Adrenal gland (tissue), 19 donors: ENCODE measurements around the gene THNSL1. TPM values are rescaled to one million over a fixed set of nuclear protein-coding genes. Genes with fewer than 3 reads are reported as not detected.
"Not testable (repeated sequence)": the region's sequence is repeated elsewhere in the genome, so short reads cannot be mapped to it uniquely, and the experiment has no call there.

Experiments used
- DNase-seq, 7 donors: peaks; one replicate each; pipeline ENCODE4 v3.0.0-alpha.2; 2019 to 2020
- H3K27ac ChIP-seq, 5 donors: fragments of 200-600 bp; sonication (generic) in 4 of 5; 1 replicate in 3 of 5; 2 replicates in 2 of 5; pipeline versions ENCODE4 v1.5.1 to v1.8.0; 2016 to 2020; ENCODE audit warnings: mild to moderate bottlenecking in 1 of 5
- H3K27me3 ChIP-seq: fragments of 200-600 bp; 2 replicates; pipeline ENCODE4 v1.8.0; 2021
- H3K36me3 ChIP-seq, 2 donors: fragments of 200-600 bp; replicated peaks in 1 of 2; 1 replicate in 1 of 2; 2 replicates in 1 of 2; pipeline versions ENCODE4 v1.5.1 to v1.8.0; 2018 to 2022
- H3K4me1 ChIP-seq, 2 donors: fragments of 200-600 bp; replicated peaks in 1 of 2; 1 replicate in 1 of 2; 2 replicates in 1 of 2; pipeline versions ENCODE4 v1.5.1 to v1.8.0; 2018 to 2021
- H3K4me3 ChIP-seq, 4 donors: fragments of 200-600 bp; sonication (generic) in 3 of 4; one replicate each; pipeline ENCODE4 v1.5.1; 2016 to 2018
- H3K9me3 ChIP-seq, 3 donors: fragments of 200-600 bp; sonication (generic) in 1 of 3; replicated peaks in 1 of 3; 1 replicate in 2 of 3; 2 replicates in 1 of 3; pipeline versions ENCODE4 v1.5.1 to v1.8.0; 2016 to 2021
- POLR2A ChIP-seq, 2 donors: fragments of 450-650 bp; IDR thresholded peaks; one replicate each; pipeline ENCODE4 v1.6.1; 2017; ENCODE audit warnings: antibody characterized with exemption in 2 of 2, mild to moderate bottlenecking in 2 of 2, moderate library complexity in 1 of 2
- WGBS, 4 donors: extraction: QIAGEN DNeasy Blood & Tissue Kit in 2 of 4; methylation state at CpG; one replicate each; pipeline versions ENCODE4 v1.1.5 to v1.1.7; 2013 to 2017; 5-methylcytosine and 5-hydroxymethylcytosine counted together
- intact Hi-C, 2 donors: fragments of 100-400 bp; cut with DNase I; formaldehyde crosslinking; loops; one replicate each; pipeline versions ENCODE4 v1.14.1 to v1.15.0; 2022 to 2023
- long read RNA-seq, 10 donors: library from polyadenylated mRNA in 3 of 10; unstranded in 2 of 10; stranded (forward) in 1 of 10; transcript quantifications; one replicate each; pipeline ENCODE4 v2.0.0 and lab custom pipeline, GENCODE V29; 2021 to 2026
- polyA plus RNA-seq, 3 donors: library from polyadenylated mRNA; stranded (reverse); fragments of 200-250 nt in 2 of 3; fragments of 350-450 nt in 1 of 3; fragmentation: Illumina TruSeq in 1 of 3; extraction: RNeasy Lipid Tissue Mini Kit (QIAGEN cat#74804) in 1 of 3; gene quantifications; one replicate each; pipeline ENCODE4 v1.2.3, GENCODE V29; 2013 to 2014
- total RNA-seq, 9 donors: library from RNA; depleted of rRNA in 4 of 9; stranded (reverse); fragments of >200 nt in 4 of 9; fragments of 120-200 nt in 1 of 9; fragmentation: NEBNext Ultra II Directional in 1 of 9; extraction: Animal tissue kit (Norgen Biotek cat#: 25700) in 1 of 9; gene quantifications; one replicate each; pipeline versions ENCODE4 v1.1.0 to v1.2.4, GENCODE V29; 2013 to 2023
- TF ChIP-seq, protein P1 (sequence below), 6 experiments: fragments of 450-650 bp in 4 of 6; fragments of 200-600 bp in 2 of 6; sonication (generic) in 1 of 6; IDR thresholded peaks; 1 replicate in 5 of 6; 2 replicates in 1 of 6; pipeline versions ENCODE4 v1.5.1 to v1.8.0; 2016 to 2021; ENCODE audit warnings: antibody characterized with exemption in 6 of 6, mild to moderate bottlenecking in 2 of 6, moderate library complexity in 1 of 6
- donor health status: healthy with polysubstance abuse.
- donor health status: Bipolar disorder and iron deficiency.
- donor health status: DM: yes; HTN: yes; CAD: no.
- donor health status: DM: no; HTN: no; CAD: no.
- donor health status: DM: no; HTN: no; CAD: no.
- donor health status: DM: yes; HTN: yes; CAD: no.

Gene THNSL1, protein sequence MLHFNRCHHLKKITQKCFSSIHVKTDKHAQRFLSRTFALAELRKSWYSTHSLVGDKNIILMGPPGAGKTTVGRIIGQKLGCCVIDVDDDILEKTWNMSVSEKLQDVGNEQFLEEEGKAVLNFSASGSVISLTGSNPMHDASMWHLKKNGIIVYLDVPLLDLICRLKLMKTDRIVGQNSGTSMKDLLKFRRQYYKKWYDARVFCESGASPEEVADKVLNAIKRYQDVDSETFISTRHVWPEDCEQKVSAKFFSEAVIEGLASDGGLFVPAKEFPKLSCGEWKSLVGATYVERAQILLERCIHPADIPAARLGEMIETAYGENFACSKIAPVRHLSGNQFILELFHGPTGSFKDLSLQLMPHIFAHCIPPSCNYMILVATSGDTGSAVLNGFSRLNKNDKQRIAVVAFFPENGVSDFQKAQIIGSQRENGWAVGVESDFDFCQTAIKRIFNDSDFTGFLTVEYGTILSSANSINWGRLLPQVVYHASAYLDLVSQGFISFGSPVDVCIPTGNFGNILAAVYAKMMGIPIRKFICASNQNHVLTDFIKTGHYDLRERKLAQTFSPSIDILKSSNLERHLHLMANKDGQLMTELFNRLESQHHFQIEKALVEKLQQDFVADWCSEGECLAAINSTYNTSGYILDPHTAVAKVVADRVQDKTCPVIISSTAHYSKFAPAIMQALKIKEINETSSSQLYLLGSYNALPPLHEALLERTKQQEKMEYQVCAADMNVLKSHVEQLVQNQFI
- total RNA-seq = 10 to 100 TPM in 3 of 9 donors, 1 to 10 TPM in 6; 3.6 to 14.9 (median 5.4) TPM
- polyA plus RNA-seq = 10 to 100 TPM in 1 of 3 donors, 1 to 10 TPM in 2; 3.3 to 14.5 (median 3.4) TPM
- long read RNA-seq, donor 1, transcript THNSL1-201 (3 exons, 3,691 nt) = major isoform, 5 of 5 reads
- long read RNA-seq, donor 1, partial matches to known transcripts = 0 of 5 reads
- long read RNA-seq, donor 1, other reads (novel, unspliced or antisense) = 0 of 5 reads
- long read RNA-seq, donor 2, partial matches to known transcripts = 0 of 2 reads
- long read RNA-seq, donor 2, other reads (novel, unspliced or antisense) = 0 of 2 reads
- long read RNA-seq, donor 3, partial matches to known transcripts = 0 of 4 reads
- long read RNA-seq, donor 3, other reads (novel, unspliced or antisense) = 0 of 4 reads
- long read RNA-seq, donor 4, partial matches to known transcripts = 0 of 5 reads
- long read RNA-seq, donor 4, other reads (novel, unspliced or antisense) = 1 of 5 reads
- long read RNA-seq, donor 5, transcript THNSL1-201 (3 exons, 3,691 nt) = major isoform, 27 of 39 reads
- long read RNA-seq, donor 5, transcript THNSL1-202 (3 exons, 3,788 nt) = minor isoform, 9 of 39 reads
- long read RNA-seq, donor 5, partial matches to known transcripts = 0 of 39 reads
- long read RNA-seq, donor 5, other reads (novel, unspliced or antisense) = 3 of 39 reads
- long read RNA-seq, donor 6, transcript THNSL1-201 (3 exons, 3,691 nt) = major isoform, 6 of 9 reads
- long read RNA-seq, donor 6, partial matches to known transcripts = 0 of 9 reads
- long read RNA-seq, donor 6, other reads (novel, unspliced or antisense) = 1 of 9 reads
- long read RNA-seq, donor 7 = 0 reads
- long read RNA-seq, donor 8, transcript THNSL1-201 (3 exons, 3,691 nt) = major isoform, 6 of 19 reads
- long read RNA-seq, donor 8, partial matches to known transcripts = 10 of 19 reads
- long read RNA-seq, donor 8, other reads (novel, unspliced or antisense) = 0 of 19 reads
- long read RNA-seq, donor 9, transcript THNSL1-201 (3 exons, 3,691 nt) = major isoform, 6 of 6 reads
- long read RNA-seq, donor 9, partial matches to known transcripts = 0 of 6 reads
- long read RNA-seq, donor 9, other reads (novel, unspliced or antisense) = 0 of 6 reads
- long read RNA-seq, donor 10, partial matches to known transcripts = 0 of 5 reads
- long read RNA-seq, donor 10, other reads (novel, unspliced or antisense) = 0 of 5 reads

GRCh38 chr10:25016376-25017153, at the start of gene THNSL1:
THNSL1 (plus strand) TSS chr10:25016612; CDS start chr10:25023224, 6,612 bp downstream.
- DNase-seq = peak; percentile 98 to 100 (median 99)
- peaks cover 0 to 20% of the 10 kb centered on the region in 2 donors for H3K4me1 ChIP-seq
- H3K27me3 ChIP-seq = no peaks in the 10 kb centered on the region
- H3K36me3 ChIP-seq = no peaks in the 10 kb centered on the region
- intact Hi-C loops = no loop called here
- no peaks in the 10 kb centered on the region for H3K9me3 ChIP-seq
- TF ChIP-seq POLR2A (IDR thresholded peaks at IDR 0.05) = peak; percentile 85 to 94
- TF ChIP-seq, protein P1, sequence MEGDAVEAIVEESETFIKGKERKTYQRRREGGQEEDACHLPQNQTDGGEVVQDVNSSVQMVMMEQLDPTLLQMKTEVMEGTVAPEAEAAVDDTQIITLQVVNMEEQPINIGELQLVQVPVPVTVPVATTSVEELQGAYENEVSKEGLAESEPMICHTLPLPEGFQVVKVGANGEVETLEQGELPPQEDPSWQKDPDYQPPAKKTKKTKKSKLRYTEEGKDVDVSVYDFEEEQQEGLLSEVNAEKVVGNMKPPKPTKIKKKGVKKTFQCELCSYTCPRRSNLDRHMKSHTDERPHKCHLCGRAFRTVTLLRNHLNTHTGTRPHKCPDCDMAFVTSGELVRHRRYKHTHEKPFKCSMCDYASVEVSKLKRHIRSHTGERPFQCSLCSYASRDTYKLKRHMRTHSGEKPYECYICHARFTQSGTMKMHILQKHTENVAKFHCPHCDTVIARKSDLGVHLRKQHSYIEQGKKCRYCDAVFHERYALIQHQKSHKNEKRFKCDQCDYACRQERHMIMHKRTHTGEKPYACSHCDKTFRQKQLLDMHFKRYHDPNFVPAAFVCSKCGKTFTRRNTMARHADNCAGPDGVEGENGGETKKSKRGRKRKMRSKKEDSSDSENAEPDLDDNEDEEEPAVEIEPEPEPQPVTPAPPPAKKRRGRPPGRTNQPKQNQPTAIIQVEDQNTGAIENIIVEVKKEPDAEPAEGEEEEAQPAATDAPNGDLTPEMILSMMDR (IDR thresholded peaks at IDR 0.05) = no peak
- peak within 1 kb of the TSS in 3 of 4 donors; percentile 57 to 61 (median 60) for H3K4me3 ChIP-seq
- peak within 1 kb of the TSS; percentile 80 to 96 (median 89) for H3K27ac ChIP-seq
- 0% methylated on average over 29 to 69 of the region's 69 CpGs for WGBS, 4 donors

DNA sequence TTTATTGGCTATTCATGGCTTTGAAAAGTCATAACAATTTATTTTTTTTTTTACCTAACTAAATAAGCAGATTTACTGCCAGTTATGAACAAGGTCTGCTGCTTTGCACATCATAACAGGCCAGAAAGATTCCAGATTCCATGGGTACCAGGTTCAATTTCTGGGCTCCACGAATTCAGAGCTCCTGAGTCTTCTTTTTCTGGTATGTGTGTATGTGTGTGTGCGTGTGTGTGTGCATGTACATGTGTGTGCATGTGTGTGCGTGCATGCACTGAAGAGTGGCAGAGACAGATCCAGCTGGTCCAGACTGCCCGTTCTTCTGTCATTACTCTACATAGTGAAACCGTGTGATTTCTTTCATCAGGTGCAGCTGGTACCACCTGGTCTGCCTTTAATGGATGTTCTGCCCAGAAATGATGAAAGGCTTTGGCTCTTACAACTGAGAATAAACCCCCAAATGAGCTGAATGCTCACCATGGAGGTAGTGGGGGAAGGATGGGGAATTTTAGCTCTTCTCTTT, 49.4 kb upstream of the THNSL1 start:
- no peaks in the 10 kb centered on the region for H3K4me1 ChIP-seq
- 89 to 98% (median 93%) methylated on average over 5 of the region's 5 CpGs for WGBS, 4 donors
- no peaks in the 10 kb centered on the region for H3K36me3 ChIP-seq
- DNase-seq = no peak
- intact Hi-C loops = no loop called here
- no peak overlapping the region for H3K4me3 ChIP-seq
- H3K27me3 ChIP-seq = no peaks in the 10 kb centered on the region
- H3K9me3 ChIP-seq = no peaks in the 10 kb centered on the region
- TF ChIP-seq, protein P1 (IDR thresholded peaks at IDR 0.05) = no peak
- no peak for TF ChIP-seq POLR2A (IDR thresholded peaks at IDR 0.05)
- H3K27ac ChIP-seq = no peak overlapping the region

- WGBS, 4 donors = 81 to 93% (median 92%) methylated on average over 7 of the region's 7 CpGs
- H3K4me1 ChIP-seq = no peaks in the 10 kb centered on the region
- no peaks in the 10 kb centered on the region for H3K36me3 ChIP-seq
- no peak overlapping the region for H3K27ac ChIP-seq
- H3K4me3 ChIP-seq = no peak overlapping the region
- H3K27me3 ChIP-seq = no peaks in the 10 kb centered on the region
- no peak for TF ChIP-seq POLR2A (IDR thresholded peaks at IDR 0.05)
- TF ChIP-seq, protein P1 (IDR thresholded peaks at IDR 0.05) = no peak
- H3K9me3 ChIP-seq = no peaks in the 10 kb centered on the region
- DNase-seq = no peak
- intact Hi-C loops = no loop called here
Measured at GRCh38 chr10:24968349-24968748, 48.1 kb upstream of the THNSL1 start.

- H3K36me3 ChIP-seq, H3K9me3 ChIP-seq, H3K4me1 ChIP-seq, H3K27me3 ChIP-seq, DNase-seq, H3K4me3 ChIP-seq, intact Hi-C loops, H3K27ac ChIP-seq: not testable (repeated sequence)
- WGBS, 4 donors = 93 to 95% (median 94%) methylated on average over 11 of the region's 11 CpGs
Measured at GRCh38 chr10:24968951-24969350, 47.5 kb upstream of the THNSL1 start.
